DND-41 (cell line): ENCODE data around the gene ZNF688.

Experiments
- CTCF ChIP-seq: IDR thresholded peaks from 2 replicates; pipeline ENCODE4 v1.5.1; 2012; ENCODE audit warnings: borderline replicate concordance, low read length, moderate library complexity, mild to moderate bottlenecking; ENCODE audit not compliant: poor library complexity, severe bottlenecking; ENCODE audit errors: extremely low read depth
- EZH2 ChIP-seq: IDR thresholded peaks from 3 replicates; pipeline ENCODE4 v1.6.1; 2012; ENCODE audit warnings: borderline replicate concordance, low read depth, mild to moderate bottlenecking, moderate library complexity, low read length, inconsistent platforms; ENCODE audit not compliant: severe bottlenecking

- no peak for TF ChIP-seq CTCF
- no peak for TF ChIP-seq EZH2
These were observed 48.7 kb upstream of the ZNF688 start for GRCh38 chr16:30620169-30620568.
